Omental fat pad (tissue), 4 donors: ENCODE data around the gene PGAP3. TPM values are rescaled to one million over a fixed set of nuclear protein-coding genes. Genes with fewer than 3 reads are reported as not detected.

Source experiments
- ATAC-seq: fragments of 150-250 bp; one replicate; pipeline ENCODE4 v1.9.1; 2016; ENCODE audit warnings: mild to moderate bottlenecking, moderate library complexity; ENCODE audit not compliant: low FRiP score
- DNase-seq: peaks from one replicate; pipeline ENCODE4 v3.0.0-alpha.2; 2019; ENCODE audit warnings: low spot score
- total RNA-seq, 4 donors: library from RNA; depleted of rRNA; stranded (reverse); fragments of >200 nt; gene quantifications; one replicate each; pipeline ENCODE4 v1.1.0, GENCODE V29; 2016
- TF ChIP-seq, protein P1 (sequence below), 3 donors: fragments of 450-650 bp; IDR thresholded peaks; one replicate each; pipeline ENCODE4 v1.5.1; 2016 to 2017; ENCODE audit warnings: antibody characterized with exemption in 3 of 3, mild to moderate bottlenecking in 3 of 3, moderate library complexity in 2 of 3

The PGAP3 gene
- total RNA-seq, 4 donors from 2014 or later, result 8.2 to 12.8 (median 11.0) TPM

GRCh38 chr17:39694593-39694992 is 6.7 kb upstream of the PGAP3 start:
- TF ChIP-seq, protein P1, sequence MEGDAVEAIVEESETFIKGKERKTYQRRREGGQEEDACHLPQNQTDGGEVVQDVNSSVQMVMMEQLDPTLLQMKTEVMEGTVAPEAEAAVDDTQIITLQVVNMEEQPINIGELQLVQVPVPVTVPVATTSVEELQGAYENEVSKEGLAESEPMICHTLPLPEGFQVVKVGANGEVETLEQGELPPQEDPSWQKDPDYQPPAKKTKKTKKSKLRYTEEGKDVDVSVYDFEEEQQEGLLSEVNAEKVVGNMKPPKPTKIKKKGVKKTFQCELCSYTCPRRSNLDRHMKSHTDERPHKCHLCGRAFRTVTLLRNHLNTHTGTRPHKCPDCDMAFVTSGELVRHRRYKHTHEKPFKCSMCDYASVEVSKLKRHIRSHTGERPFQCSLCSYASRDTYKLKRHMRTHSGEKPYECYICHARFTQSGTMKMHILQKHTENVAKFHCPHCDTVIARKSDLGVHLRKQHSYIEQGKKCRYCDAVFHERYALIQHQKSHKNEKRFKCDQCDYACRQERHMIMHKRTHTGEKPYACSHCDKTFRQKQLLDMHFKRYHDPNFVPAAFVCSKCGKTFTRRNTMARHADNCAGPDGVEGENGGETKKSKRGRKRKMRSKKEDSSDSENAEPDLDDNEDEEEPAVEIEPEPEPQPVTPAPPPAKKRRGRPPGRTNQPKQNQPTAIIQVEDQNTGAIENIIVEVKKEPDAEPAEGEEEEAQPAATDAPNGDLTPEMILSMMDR (IDR thresholded peaks at IDR 0.05), result no peak
- no peak for DNase-seq
- ATAC-seq, result no peak

DNA sequence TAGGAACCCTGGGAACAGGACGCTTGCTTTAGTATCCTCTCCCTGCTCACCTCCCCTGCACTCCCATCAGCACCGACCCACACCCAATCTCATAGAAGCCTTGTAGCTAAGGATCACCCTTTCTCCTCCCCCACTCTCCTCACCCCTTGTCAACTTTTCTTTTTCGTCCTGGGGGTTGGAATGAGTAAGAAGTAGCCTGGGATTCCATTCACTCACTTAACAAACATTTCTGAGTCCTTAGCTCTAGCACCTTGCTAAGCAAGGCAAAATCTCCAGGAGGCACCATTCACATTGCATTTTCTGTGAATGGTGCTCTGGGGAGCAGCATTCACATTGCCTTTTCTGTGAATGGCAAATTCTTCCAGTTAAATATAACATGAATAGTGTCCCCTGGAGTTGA is 1.1 kb upstream of the PGAP3 start:
- TF ChIP-seq, protein P1 (IDR thresholded peaks at IDR 0.05), result no peak
- no peak for DNase-seq
- no peak for ATAC-seq

GRCh38 chr17:39688475-39688835 is 598 bp upstream of the PGAP3 start:
- no peak for ATAC-seq
- TF ChIP-seq, protein P1 (IDR thresholded peaks at IDR 0.05), result no peak
- no peak for DNase-seq

- TF ChIP-seq, protein P1 (IDR thresholded peaks at IDR 0.05), result no peak
- no peak for ATAC-seq
- DNase-seq, result no peak
Measured at GRCh38 chr17:39687101-39687545, 734 bp downstream of the PGAP3 start.

DNA sequence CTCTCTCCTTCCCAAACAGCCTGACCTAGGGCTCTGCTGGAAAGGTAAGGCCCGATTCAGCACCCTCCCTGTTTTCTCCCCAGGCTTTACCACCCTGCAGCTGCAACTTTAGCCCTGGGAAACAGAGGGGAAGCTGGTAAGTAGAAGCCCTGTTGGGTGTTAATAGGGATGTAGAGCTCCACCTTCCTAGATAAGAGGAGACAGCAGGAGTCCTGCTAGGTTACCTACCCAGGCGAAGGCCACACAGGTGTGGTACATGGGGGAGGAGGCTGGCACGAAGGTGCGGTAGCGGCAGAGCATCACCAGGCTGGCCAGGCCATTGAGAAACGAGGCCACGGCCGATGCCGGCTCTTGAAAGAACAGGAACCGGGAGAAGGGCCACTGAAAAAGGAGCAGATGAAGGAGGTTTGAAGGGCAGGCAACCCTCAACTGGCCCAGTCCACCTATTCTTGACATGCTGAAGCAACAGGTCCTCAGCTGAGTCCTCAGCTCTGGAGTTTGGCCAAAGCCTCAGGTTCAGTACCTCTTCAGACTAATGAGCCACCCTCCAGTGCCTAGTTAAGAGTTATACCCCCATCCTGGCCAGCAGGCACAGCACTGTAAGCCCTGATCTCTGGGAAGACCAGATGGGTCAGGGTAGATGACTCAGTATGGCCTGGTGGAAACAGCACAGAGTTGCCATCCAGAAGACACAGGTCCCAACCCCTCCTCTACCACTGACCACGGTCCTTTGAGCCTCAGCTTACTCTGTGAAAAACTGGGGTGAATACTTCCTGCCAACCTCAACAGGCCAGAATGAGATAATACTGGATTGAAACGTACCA is 3.3 kb downstream of the PGAP3 start:
- ATAC-seq (no peak), DNase-seq (no peak)
- TF ChIP-seq, protein P1 (IDR thresholded peaks at IDR 0.05), result no peak

DNA sequence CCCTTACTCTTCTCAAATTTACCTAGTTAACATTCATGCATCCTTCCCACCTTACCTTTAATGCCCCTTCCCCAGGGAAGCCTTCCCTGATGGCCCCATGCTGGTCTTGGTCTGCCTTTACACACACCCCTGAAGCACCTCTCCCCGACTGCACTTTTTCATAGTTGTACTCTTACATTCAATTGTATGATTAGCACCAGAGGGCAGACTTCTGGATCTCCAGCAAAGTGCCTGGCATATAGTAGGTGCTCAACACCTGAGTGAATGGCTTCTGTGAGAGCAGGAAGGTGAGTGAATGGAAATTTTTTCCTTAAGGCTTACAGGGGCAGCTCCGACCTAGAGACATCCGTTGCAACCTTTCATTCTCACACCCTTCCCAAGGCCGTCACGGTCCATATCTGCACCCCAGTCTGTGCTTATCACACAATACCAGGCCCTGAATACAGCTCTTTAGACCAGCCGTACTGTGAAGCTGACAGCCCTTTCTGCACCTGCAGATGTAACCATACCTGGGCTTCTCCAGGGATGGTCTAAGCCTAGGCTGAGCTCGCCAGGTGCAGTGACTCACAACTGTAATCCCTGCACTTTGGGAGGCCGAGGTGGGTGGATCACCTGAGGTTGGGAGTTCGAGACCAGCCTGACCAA is 4.4 kb downstream of the PGAP3 start:
- DNase-seq (no peak), ATAC-seq (no peak)
- TF ChIP-seq, protein P1 (IDR thresholded peaks at IDR 0.05), result no peak
